Mammary epithelial cell (primary cell): ENCODE data around the gene SPEF2.

ENCODE experiments used
- CTCF ChIP-seq, 2 donors: IDR thresholded peaks in 1 of 2; conservative IDR thresholded peaks in 1 of 2; 2 replicates each; pipeline ENCODE4 v1.5.1; 2011 to 2012; ENCODE audit warnings: inconsistent platforms in 2 of 2, low read length in 2 of 2, mild to moderate bottlenecking in 2 of 2, control low read depth in 1 of 2, low read depth in 1 of 2; ENCODE audit not compliant: insufficient read depth in 1 of 2; ENCODE audit errors: extremely low read depth in 1 of 2
- EZH2 ChIP-seq: IDR thresholded peaks from 2 replicates; pipeline ENCODE4 v1.6.1; 2012; ENCODE audit warnings: low read length, inconsistent platforms, borderline replicate concordance

GRCh38 chr5:35826554-35826953 is 208.9 kb downstream of the SPEF2 start:
- no peak for TF ChIP-seq CTCF (conservative IDR thresholded peaks at IDR 0.05 in 1 of 2, IDR thresholded peaks at IDR 0.05 in 1 of 2; ENCODE audit: extremely low read depth in 1 of 2, insufficient read depth in 1 of 2, low read depth in 1 of 2, low read length in 2 of 2)
- TF ChIP-seq EZH2, result no peak
